ENCODE results near the gene ENTR1.

ENTR1 gene

GRCh38 chr9:136448655-136449054 is 38.2 kb upstream of the ENTR1 start:
- Histone ChIP-seq H3K27ac (no peak overlapping the region), H3K4me3 (ENCODE audit: low read depth, low read length) (no peak overlapping the region), H3K27me3 (ENCODE audit: control insufficient read depth, insufficient read depth, low read length) (no peaks in the 10 kb centered on the region), H3K9ac (no peak overlapping the region), H3K4me1 (no peaks in the 10 kb centered on the region), H3K9me3 (ENCODE audit: control insufficient read depth, low read length) (no peaks in the 10 kb centered on the region), H3K36me3 (ENCODE audit: control insufficient read depth, insufficient read depth, low read length) (no peaks in the 10 kb centered on the region), H3K4me2 (ENCODE audit: low read length) (no peak overlapping the region), H2AFZ (no peak overlapping the region), H3K79me2 (no peaks in the 10 kb centered on the region)
- TF ChIP-seq CTCF (IDR thresholded peaks at IDR 0.05): no peak

- Histone ChIP-seq H3K36me3 (ENCODE audit: control insufficient read depth, insufficient read depth, low read length) (no peaks in the 10 kb centered on the region), H2AFZ (no peak overlapping the region), H3K9ac (no peak overlapping the region), H3K4me1 (no peaks in the 10 kb centered on the region), H3K4me3 (ENCODE audit: low read depth, low read length) (no peak overlapping the region), H3K27me3 (ENCODE audit: control insufficient read depth, insufficient read depth, low read length) (no peaks in the 10 kb centered on the region), H3K79me2 (no peaks in the 10 kb centered on the region), H3K27ac (no peak overlapping the region), H3K9me3 (ENCODE audit: control insufficient read depth, low read length) (no peaks in the 10 kb centered on the region), H3K4me2 (ENCODE audit: low read length) (no peak overlapping the region)
- no peak for TF ChIP-seq CTCF (IDR thresholded peaks at IDR 0.05)
Measured at GRCh38 chr9:136447173-136447778, 36.9 kb upstream of the ENTR1 start.

- Histone ChIP-seq H2AFZ (no peak overlapping the region), H3K36me3 (ENCODE audit: control insufficient read depth, insufficient read depth, low read length) (no peaks in the 10 kb centered on the region), H3K4me3 (ENCODE audit: low read depth, low read length) (no peak overlapping the region), H3K27ac (no peak overlapping the region), H3K9ac (no peak overlapping the region), H3K4me1 (no peaks in the 10 kb centered on the region), H3K9me3 (ENCODE audit: control insufficient read depth, low read length) (no peaks in the 10 kb centered on the region), H3K4me2 (ENCODE audit: low read length) (no peak overlapping the region), H3K27me3 (ENCODE audit: control insufficient read depth, insufficient read depth, low read length) (no peaks in the 10 kb centered on the region), H3K79me2 (no peaks in the 10 kb centered on the region)
- no peak for TF ChIP-seq CTCF (IDR thresholded peaks at IDR 0.05)
Measured at GRCh38 chr9:136445799-136446198, 35.4 kb upstream of the ENTR1 start.

GRCh38 chr9:136444102-136444501 is 33.7 kb upstream of the ENTR1 start:
- no peaks in the 10 kb centered on the region for H3K9me3 ChIP-seq (ENCODE audit: control insufficient read depth, low read length)
- no peaks in the 10 kb centered on the region for H3K4me1 ChIP-seq
- H3K27ac ChIP-seq: no peak overlapping the region
- H3K9ac ChIP-seq: no peak overlapping the region
- no peak overlapping the region for H3K4me2 ChIP-seq (ENCODE audit: low read length)
- TF ChIP-seq CTCF (IDR thresholded peaks at IDR 0.05): no peak
- H3K36me3 ChIP-seq (ENCODE audit: control insufficient read depth, insufficient read depth, low read length): no peaks in the 10 kb centered on the region
- H2AFZ ChIP-seq: no peak overlapping the region
- H3K27me3 ChIP-seq (ENCODE audit: control insufficient read depth, insufficient read depth, low read length): no peaks in the 10 kb centered on the region
- H3K4me3 ChIP-seq (ENCODE audit: low read depth, low read length): no peak overlapping the region
- no peaks in the 10 kb centered on the region for H3K79me2 ChIP-seq

- H3K9ac ChIP-seq: no peak overlapping the region
- H3K79me2 ChIP-seq: no peaks in the 10 kb centered on the region
- H3K4me1 ChIP-seq: no peaks in the 10 kb centered on the region
- H3K4me2 ChIP-seq (ENCODE audit: low read length): no peak overlapping the region
- no peak for TF ChIP-seq CTCF (IDR thresholded peaks at IDR 0.05)
- H3K9me3 ChIP-seq (ENCODE audit: control insufficient read depth, low read length): no peaks in the 10 kb centered on the region
- H2AFZ ChIP-seq: no peak overlapping the region
- no peak overlapping the region for H3K27ac ChIP-seq
- no peaks in the 10 kb centered on the region for H3K27me3 ChIP-seq (ENCODE audit: control insufficient read depth, insufficient read depth, low read length)
- no peak overlapping the region for H3K4me3 ChIP-seq (ENCODE audit: low read depth, low read length)
- H3K36me3 ChIP-seq (ENCODE audit: control insufficient read depth, insufficient read depth, low read length): no peaks in the 10 kb centered on the region
Measured at GRCh38 chr9:136443687-136444086, 33.3 kb upstream of the ENTR1 start.
